A172 (cell line): ENCODE measurements around the gene SMARCA4. TPM values are rescaled to one million over a fixed set of nuclear protein-coding genes. Genes with fewer than 3 reads are reported as not detected.
"Not testable (repeated sequence)": the region's sequence is repeated elsewhere in the genome, so short reads cannot be mapped to it uniquely, and the experiment has no call there.

ENCODE experiments used
- DNase-seq: peaks from one replicate; pipeline ENCODE4 v3.0.0-alpha.2; 2015; ENCODE audit warnings: low spot score
- total RNA-seq: library from RNA; depleted of rRNA; stranded (reverse); fragments of >200 nt; shearing (Covaris generic); gene quantifications from 2 replicates; pipeline ENCODE4 v1.2.3, GENCODE V29; 2014

Gene SMARCA4
- total RNA-seq, 1 experiment from 2014 or later = 194 TPM

- DNase-seq = peak; percentile 99
These were observed 32.0 kb upstream of the SMARCA4 start, which contains the start of the genes TIMM29 and YIPF2 for GRCh38 chr19:10928563-10929401. Gene TIMM29, plus strand, starts transcription at chr19:10928811. Its CDS starts 12 bp downstream, at chr19:10928823. Gene YIPF2, minus strand, starts transcription at chr19:10928639. Its CDS starts 229 bp downstream, at chr19:10928410.

GRCh38 chr19:10929402-10929794 lies 31.4 kb upstream of the SMARCA4 start:
- no peak for DNase-seq

GRCh38 chr19:10935371-10936059 lies 25.3 kb upstream of the SMARCA4 start:
- DNase-seq = no peak

- peak; percentile 82 for DNase-seq
These were observed 24.2 kb upstream of the SMARCA4 start for GRCh38 chr19:10936661-10937084.

- not testable (repeated sequence) for DNase-seq
These were observed 19.2 kb upstream of the SMARCA4 start for GRCh38 chr19:10941649-10942048.

- DNase-seq = not testable (repeated sequence)
These were observed 17.4 kb upstream of the SMARCA4 start for GRCh38 chr19:10943412-10943811.

GRCh38 chr19:10945264-10945663 lies 15.6 kb upstream of the SMARCA4 start:
- DNase-seq = no peak

GRCh38 chr19:10946958-10947657 lies 13.7 kb upstream of the SMARCA4 start:
- DNase-seq = peak; percentile 97

GRCh38 chr19:10952809-10953208 lies 8.0 kb upstream of the SMARCA4 start:
- no peak for DNase-seq

- not testable (repeated sequence) for DNase-seq
These were observed 1.4 kb upstream of the SMARCA4 start for GRCh38 chr19:10959277-10959968.

GRCh38 chr19:10961073-10961860 lies 437 bp downstream of the SMARCA4 start:
- DNase-seq = no peak

GRCh38 chr19:10962863-10963262 lies 2.0 kb downstream of the SMARCA4 start:
- no peak for DNase-seq

- no peak for DNase-seq
These were observed 3.0 kb downstream of the SMARCA4 start for GRCh38 chr19:10963865-10964264.

GRCh38 chr19:10964903-10965302 lies 4.1 kb downstream of the SMARCA4 start:
- DNase-seq = no peak

- no peak for DNase-seq
These were observed 4.6 kb downstream of the SMARCA4 start for GRCh38 chr19:10965398-10965797.

GRCh38 chr19:10966809-10967208 lies 6.0 kb downstream of the SMARCA4 start:
- no peak for DNase-seq

- no peak for DNase-seq
These were observed 7.8 kb downstream of the SMARCA4 start for GRCh38 chr19:10968527-10969135.

- no peak for DNase-seq
These were observed 10.4 kb downstream of the SMARCA4 start for GRCh38 chr19:10971107-10971726.

- peak; percentile 64 for DNase-seq
These were observed 14.7 kb downstream of the SMARCA4 start for GRCh38 chr19:10975374-10976130.
